GM21360 (cell line): Measurements from ENCODE around the gene ZBTB20.

Experiments used
- ATAC-seq: cut with Tn5 transposase; IDR thresholded peaks from one replicate; pipeline ENCODE4 v1.9.1; 2021; ENCODE audit warnings: mild to moderate bottlenecking, moderate library complexity; ENCODE audit not compliant: unreplicated experiment

The ZBTB20 gene

GRCh38 chr3:114554731-114555130 is 592.4 kb downstream of the ZBTB20 start:
- no peak for ATAC-seq

- ATAC-seq = no peak
These were observed 593.0 kb downstream of the ZBTB20 start for GRCh38 chr3:114553949-114554593.

- ATAC-seq = no peak
These were observed 594.6 kb downstream of the ZBTB20 start for GRCh38 chr3:114552527-114552812.

GRCh38 chr3:114551770-114552526 is 595.1 kb downstream of the ZBTB20 start:
- no peak for ATAC-seq

GRCh38 chr3:114550165-114550564 is 596.9 kb downstream of the ZBTB20 start:
- ATAC-seq = no peak

GRCh38 chr3:114545193-114545592 is 601.9 kb downstream of the ZBTB20 start:
- ATAC-seq = no peak

- ATAC-seq = no peak
These were observed 604.7 kb downstream of the ZBTB20 start for GRCh38 chr3:114542359-114542758.

- no peak for ATAC-seq
These were observed 607.6 kb downstream of the ZBTB20 start for GRCh38 chr3:114539525-114539924.

GRCh38 chr3:114538211-114538610 is 608.9 kb downstream of the ZBTB20 start:
- no peak for ATAC-seq

GRCh38 chr3:114528517-114528916 is 618.6 kb downstream of the ZBTB20 start:
- ATAC-seq = no peak

- no peak for ATAC-seq
These were observed 619.9 kb downstream of the ZBTB20 start for GRCh38 chr3:114527036-114527644.

GRCh38 chr3:114525278-114525677 is 621.8 kb downstream of the ZBTB20 start:
- ATAC-seq = no peak

- no peak for ATAC-seq
These were observed 627.7 kb downstream of the ZBTB20 start for GRCh38 chr3:114519415-114519814.

GRCh38 chr3:114518206-114518808 is 628.8 kb downstream of the ZBTB20 start:
- no peak for ATAC-seq

GRCh38 chr3:114510201-114510600 is 636.9 kb downstream of the ZBTB20 start:
- no peak for ATAC-seq

GRCh38 chr3:114509756-114510155 is 637.3 kb downstream of the ZBTB20 start:
- ATAC-seq = no peak

- no peak for ATAC-seq
These were observed 638.1 kb downstream of the ZBTB20 start for GRCh38 chr3:114508976-114509375.

GRCh38 chr3:114508208-114508607 is 638.9 kb downstream of the ZBTB20 start:
- ATAC-seq = no peak

GRCh38 chr3:114506591-114507300 is 640.3 kb downstream of the ZBTB20 start:
- no peak for ATAC-seq

- no peak for ATAC-seq
These were observed 642.0 kb downstream of the ZBTB20 start for GRCh38 chr3:114504941-114505628.

GRCh38 chr3:114502204-114502603 is 644.9 kb downstream of the ZBTB20 start:
- no peak for ATAC-seq
